ENCODE measurements around the gene KDM2A.

Gene KDM2A

GRCh38 chr11:67271205-67271540 is 152.1 kb downstream of the KDM2A start:
- Histone ChIP-seq H3K4me2 (peak overlapping the region; percentile 99 to 100 (median 100)), H3K27ac (peak overlapping the region; percentile 35 to 100 (median 99); a peak in 21 of 22 replicates), H3K4me1 (peaks cover 76 to 84% (median 78%) of the 10 kb centered on the region in 10 experiments), H3K27me3 (no peaks in the 10 kb centered on the region), H3K9ac (peak overlapping the region; percentile 93 to 100 (median 99)), H4K20me1 (peaks cover 0 to 73% (median 49%) of the 10 kb centered on the region in 11 experiments; a peak in 13 of 22 replicates), H3K4me3 (peak overlapping the region; percentile 87 to 100 (median 99)), H3K9me3 (replicated peaks in 1 of 11) (no peaks in the 10 kb centered on the region), H3K36me3 (peaks cover 66 to 93% (median 85%) of the 10 kb centered on the region in 11 experiments)
- TF ChIP-seq Cebpa-rat (IDR thresholded peaks at IDR 0.05), result no peak

DNA sequence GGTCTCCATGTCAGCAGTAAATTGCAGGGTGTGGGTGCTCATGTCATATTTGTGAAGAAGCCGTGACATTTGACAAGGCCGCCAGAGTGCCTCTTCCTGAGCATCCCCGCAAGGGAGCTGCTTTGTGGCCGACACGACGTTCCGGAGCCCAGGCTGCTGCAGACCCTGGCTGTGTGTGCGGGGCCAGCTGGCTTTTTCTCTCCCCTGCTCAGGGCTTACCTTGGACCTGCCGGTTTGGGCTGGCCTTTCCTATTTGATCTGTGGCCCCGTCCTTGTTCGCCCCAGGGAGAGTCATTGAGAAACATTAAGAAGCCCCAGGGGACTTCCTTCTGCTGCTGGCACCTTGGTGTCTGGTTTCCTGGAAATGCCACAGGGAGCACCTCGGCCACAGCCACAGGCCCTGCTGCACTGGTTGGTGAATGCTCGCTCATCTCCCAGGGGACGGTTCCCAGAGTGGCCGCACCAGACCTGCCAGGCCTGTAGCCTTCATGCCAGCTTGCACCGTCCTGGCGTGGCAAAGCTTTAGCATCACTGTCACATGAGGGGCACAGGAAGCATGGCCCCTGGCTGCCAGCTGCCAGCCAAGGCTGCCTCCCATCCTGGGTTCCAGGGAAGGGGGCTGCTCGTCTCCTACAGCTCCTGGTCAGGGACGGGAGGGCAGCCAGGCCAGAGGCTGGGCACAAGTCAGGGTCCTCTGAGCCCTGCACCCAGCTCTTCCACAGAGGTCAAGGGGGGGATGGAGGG is 152.7 kb downstream of the KDM2A start:
- peak in 5 of 11 experiments; percentile 17 to 73 (median 55); a peak in 7 of 22 replicates for TF ChIP-seq Cebpa-rat (IDR thresholded peaks at IDR 0.05)
- H4K20me1 ChIP-seq, result peaks cover 0 to 73% (median 49%) of the 10 kb centered on the region in 11 experiments; a peak in 13 of 22 replicates
- H3K36me3 ChIP-seq, result peaks cover 66 to 98% (median 88%) of the 10 kb centered on the region in 11 experiments
- H3K9me3 ChIP-seq (replicated peaks in 1 of 11), result no peaks in the 10 kb centered on the region
- peak overlapping the region; percentile 99 to 100 (median 100) for H3K4me2 ChIP-seq
- peaks cover 81 to 90% (median 83%) of the 10 kb centered on the region in 10 experiments for H3K4me1 ChIP-seq
- H3K4me3 ChIP-seq, result peak overlapping the region; percentile 87 to 100 (median 99)
- H3K27ac ChIP-seq, result peak overlapping the region; percentile 93 to 100 (median 99); a peak in 21 of 22 replicates
- H3K9ac ChIP-seq, result peak overlapping the region; percentile 93 to 100 (median 99)
- H3K27me3 ChIP-seq, result no peaks in the 10 kb centered on the region

DNA sequence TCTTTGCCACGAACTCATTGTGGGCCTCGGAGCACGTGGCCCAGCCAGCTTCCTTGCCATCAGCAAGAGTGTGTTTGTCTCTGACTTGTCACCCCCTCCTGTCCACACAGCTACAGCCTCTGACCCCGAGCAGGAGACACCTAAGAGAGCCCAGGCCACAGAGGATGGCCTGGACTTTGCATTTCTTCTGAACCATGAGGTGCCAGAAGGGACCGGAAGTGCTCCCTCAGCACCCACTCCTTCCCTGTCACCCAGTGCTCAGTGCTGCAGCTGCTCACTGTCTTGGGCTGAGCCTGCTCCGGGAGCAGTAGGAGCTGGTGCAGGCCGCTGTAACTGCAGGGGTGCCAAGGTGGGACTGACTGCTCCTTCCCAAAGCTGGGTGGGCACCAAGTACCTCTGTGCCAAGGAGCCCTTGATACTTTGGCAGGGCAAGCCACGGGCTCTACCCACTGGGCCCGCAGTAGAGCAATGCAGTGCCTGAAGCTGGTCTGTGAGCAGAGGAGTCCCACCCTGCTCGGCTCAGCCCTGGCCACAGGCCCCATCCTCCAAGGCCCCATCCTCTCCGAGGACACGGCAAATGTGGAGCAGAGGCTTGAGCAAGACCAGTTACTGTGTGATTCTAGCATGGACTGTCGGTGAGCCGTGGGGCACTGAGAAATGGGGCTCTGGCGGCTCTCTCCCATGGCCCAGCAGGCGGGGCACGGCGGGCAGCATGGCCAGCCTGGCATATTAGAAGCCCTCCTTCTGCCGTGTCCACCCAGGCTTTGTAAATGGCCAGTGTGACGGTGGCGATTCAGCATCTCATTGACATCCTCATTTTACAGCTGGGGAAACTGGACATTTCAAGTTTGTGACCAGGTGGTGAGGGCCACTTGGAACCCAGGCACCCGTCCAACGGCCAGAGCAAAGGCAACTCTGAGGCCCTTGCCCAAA is 153.5 kb downstream of the KDM2A start:
- Histone ChIP-seq H3K27me3 (no peaks in the 10 kb centered on the region), H4K20me1 (peaks cover 0 to 73% (median 49%) of the 10 kb centered on the region in 11 experiments; a peak in 13 of 22 replicates), H3K27ac (peak overlapping the region; percentile 93 to 100 (median 99); a peak in 21 of 22 replicates), H3K4me1 (peaks cover 88 to 95% (median 90%) of the 10 kb centered on the region in 10 experiments), H3K36me3 (peaks cover 61 to 90% (median 79%) of the 10 kb centered on the region in 11 experiments), H3K9me3 (replicated peaks in 1 of 11) (no peaks in the 10 kb centered on the region), H3K9ac (peak overlapping the region; percentile 93 to 100 (median 99)), H3K4me2 (peak overlapping the region; percentile 99 to 100 (median 100)), H3K4me3 (peak overlapping the region; percentile 87 to 100 (median 99))
- no peak for TF ChIP-seq Cebpa-rat (IDR thresholded peaks at IDR 0.05)

- H4K20me1 ChIP-seq, result peaks cover 0 to 73% (median 43%) of the 10 kb centered on the region in 11 experiments; a peak in 13 of 22 replicates
- peaks cover 95 to 99% (median 97%) of the 10 kb centered on the region in 10 experiments for H3K4me1 ChIP-seq
- peak overlapping the region; percentile 87 to 100 (median 99) for H3K4me3 ChIP-seq
- peak overlapping the region; percentile 99 to 100 (median 100) for H3K4me2 ChIP-seq
- peak overlapping the region; percentile 93 to 100 (median 99) for H3K9ac ChIP-seq
- H3K27me3 ChIP-seq, result no peaks in the 10 kb centered on the region
- no peaks in the 10 kb centered on the region for H3K9me3 ChIP-seq (replicated peaks in 1 of 11)
- peaks cover 60 to 89% (median 81%) of the 10 kb centered on the region in 11 experiments for H3K36me3 ChIP-seq
- no peak for TF ChIP-seq Cebpa-rat (IDR thresholded peaks at IDR 0.05)
- peak overlapping the region; percentile 93 to 100 (median 99); a peak in 21 of 22 replicates for H3K27ac ChIP-seq
Observed at GRCh38 chr11:67273260-67273990, 154.4 kb downstream of the KDM2A start.

GRCh38 chr11:67274768-67275605 is 155.9 kb downstream of the KDM2A start:
- Histone ChIP-seq H3K27ac (peak overlapping the region; percentile 93 to 100 (median 99)), H3K9ac (peak overlapping the region; percentile 93 to 100 (median 99)), H3K9me3 (replicated peaks in 1 of 11) (no peaks in the 10 kb centered on the region), H3K4me3 (peak overlapping the region; percentile 87 to 100 (median 99)), H3K27me3 (no peaks in the 10 kb centered on the region), H3K4me1 (peaks cover 95 to 99% (median 97%) of the 10 kb centered on the region in 10 experiments), H4K20me1 (peaks cover 0 to 57% (median 37%) of the 10 kb centered on the region in 11 experiments; a peak in 13 of 22 replicates), H3K4me2 (peak overlapping the region; percentile 99 to 100 (median 100)), H3K36me3 (peaks cover 60 to 89% (median 81%) of the 10 kb centered on the region in 11 experiments)
- TF ChIP-seq Cebpa-rat (IDR thresholded peaks at IDR 0.05), result no peak

- H3K4me1 ChIP-seq, result peaks cover 97 to 99% (median 98%) of the 10 kb centered on the region in 10 experiments
Observed at GRCh38 chr11:67275606-67276409, 156.7 kb downstream of the KDM2A start.

More at GRCh38 chr11:67275606-67276409, 156.7 kb downstream of the KDM2A start:
- Histone ChIP-seq H3K4me3 (peak overlapping the region; percentile 32 to 99 (median 98); a peak in 15 of 20 replicates), H3K36me3 (peaks cover 61 to 90% (median 82%) of the 10 kb centered on the region in 11 experiments), H3K9me3 (replicated peaks in 1 of 11) (no peaks in the 10 kb centered on the region), H3K27ac (peak overlapping the region; percentile 93 to 100 (median 99)), H4K20me1 (peaks cover 0 to 49% (median 30%) of the 10 kb centered on the region in 11 experiments; a peak in 13 of 22 replicates), H3K9ac (peak overlapping the region; percentile 93 to 100 (median 99)), H3K4me2 (peak overlapping the region; percentile 99 to 100 (median 100)), H3K27me3 (no peaks in the 10 kb centered on the region)
- no peak for TF ChIP-seq Cebpa-rat (IDR thresholded peaks at IDR 0.05)

Measured in BLaER1 treated with 17β-estradiol and CSF1 and Interleukin-3, amounts not matched to agents 10 nM and 100 nM (cell line).